HG03095 (cell line): ENCODE data around the gene TXNL4B.

Experiments
- ATAC-seq: cut with Tn5 transposase; IDR thresholded peaks from one replicate; pipeline ENCODE4 v1.9.1; 2021; ENCODE audit warnings: moderate library complexity; ENCODE audit not compliant: unreplicated experiment

Gene TXNL4B

DNA sequence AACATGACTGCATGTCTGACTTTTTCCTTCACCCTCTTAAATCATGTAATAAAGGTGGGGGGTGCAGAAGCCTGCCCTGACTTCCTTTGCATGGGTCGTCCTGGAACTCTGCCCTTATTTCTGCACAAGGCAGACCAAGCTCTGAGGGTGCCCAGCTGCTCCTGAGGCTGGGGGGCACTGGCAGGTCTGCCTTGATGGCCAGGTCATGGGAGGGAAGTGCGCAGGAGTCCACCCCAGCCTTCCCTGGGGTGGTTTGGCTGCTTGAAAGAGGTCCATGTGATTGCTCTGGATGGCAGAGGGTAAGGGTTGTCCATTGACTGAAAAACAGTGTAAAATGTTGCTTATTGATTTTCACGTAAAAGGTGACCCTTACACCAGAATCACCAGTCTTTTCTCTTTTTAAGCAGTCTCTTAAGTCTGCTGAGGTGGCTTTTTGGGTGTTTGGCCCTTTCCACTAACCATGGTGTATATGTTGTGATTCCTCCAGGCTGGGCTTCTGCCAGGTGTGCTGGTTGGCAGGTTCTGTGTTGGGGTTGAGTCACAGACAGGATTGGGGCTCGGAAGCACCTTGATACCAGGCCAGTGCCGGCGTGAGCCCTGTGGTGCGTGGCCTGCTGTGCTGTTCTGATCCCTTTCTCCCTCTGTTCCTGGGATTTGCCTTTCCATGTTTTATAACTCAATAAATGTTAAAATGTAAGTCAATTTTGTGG, 19.6 kb upstream of the TXNL4B start:
- no peak for ATAC-seq

DNA sequence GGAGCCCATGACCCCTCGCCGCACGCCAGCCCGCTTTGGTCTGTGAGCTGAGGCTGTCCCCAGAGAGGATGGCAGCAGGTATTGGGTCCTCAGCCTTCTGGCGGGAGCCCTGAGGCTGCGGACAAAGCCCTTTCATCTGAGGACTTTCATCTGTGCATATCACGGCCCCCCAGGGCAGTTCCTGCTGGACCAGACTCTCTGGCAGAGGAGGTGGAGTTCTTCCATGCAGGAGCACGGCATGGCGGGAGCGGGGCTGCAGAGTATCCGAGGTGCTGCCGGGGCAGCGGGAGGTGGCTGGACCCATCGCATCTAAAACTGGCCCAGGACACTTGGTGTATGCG, 19.0 kb upstream of the TXNL4B start:
- ATAC-seq: no peak

DNA sequence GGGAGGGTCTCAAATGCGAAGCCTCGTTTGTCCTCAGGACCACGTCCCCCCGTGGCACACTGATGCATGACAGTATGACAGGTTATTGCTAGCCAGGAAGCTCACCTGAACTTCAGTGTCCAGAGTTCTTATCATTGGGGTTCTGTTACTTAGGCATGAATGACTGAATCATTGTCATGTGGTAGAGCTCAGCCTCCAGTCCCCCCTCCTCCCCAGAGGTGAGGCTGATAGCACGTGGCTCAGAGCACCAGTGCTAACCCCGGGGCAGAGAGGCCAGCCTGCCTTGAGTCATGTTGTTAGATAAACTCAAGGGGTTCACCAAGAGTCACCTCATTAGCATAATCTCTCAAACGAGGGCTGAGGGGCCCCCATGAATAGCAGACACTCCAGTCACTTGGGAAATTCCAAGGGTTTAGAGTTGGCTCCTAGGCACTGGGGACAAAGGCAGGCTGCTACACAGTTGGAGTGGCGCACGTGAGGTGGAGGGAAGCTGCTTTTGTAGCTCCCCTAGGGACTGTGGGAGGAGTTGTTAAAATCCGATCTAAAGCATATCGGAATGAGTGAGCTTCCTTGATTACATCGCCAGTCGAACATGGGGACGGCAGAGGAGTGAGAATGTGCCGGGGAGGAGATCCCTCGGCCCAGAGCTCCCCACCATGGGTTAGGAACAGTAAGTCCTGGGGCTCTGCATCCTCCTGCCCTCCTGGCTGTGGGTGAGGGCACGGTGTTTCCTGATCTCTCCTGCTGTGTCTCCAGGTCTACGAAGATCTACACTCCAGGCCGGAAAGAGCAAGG, 18.4 kb upstream of the TXNL4B start:
- ATAC-seq: no peak

DNA sequence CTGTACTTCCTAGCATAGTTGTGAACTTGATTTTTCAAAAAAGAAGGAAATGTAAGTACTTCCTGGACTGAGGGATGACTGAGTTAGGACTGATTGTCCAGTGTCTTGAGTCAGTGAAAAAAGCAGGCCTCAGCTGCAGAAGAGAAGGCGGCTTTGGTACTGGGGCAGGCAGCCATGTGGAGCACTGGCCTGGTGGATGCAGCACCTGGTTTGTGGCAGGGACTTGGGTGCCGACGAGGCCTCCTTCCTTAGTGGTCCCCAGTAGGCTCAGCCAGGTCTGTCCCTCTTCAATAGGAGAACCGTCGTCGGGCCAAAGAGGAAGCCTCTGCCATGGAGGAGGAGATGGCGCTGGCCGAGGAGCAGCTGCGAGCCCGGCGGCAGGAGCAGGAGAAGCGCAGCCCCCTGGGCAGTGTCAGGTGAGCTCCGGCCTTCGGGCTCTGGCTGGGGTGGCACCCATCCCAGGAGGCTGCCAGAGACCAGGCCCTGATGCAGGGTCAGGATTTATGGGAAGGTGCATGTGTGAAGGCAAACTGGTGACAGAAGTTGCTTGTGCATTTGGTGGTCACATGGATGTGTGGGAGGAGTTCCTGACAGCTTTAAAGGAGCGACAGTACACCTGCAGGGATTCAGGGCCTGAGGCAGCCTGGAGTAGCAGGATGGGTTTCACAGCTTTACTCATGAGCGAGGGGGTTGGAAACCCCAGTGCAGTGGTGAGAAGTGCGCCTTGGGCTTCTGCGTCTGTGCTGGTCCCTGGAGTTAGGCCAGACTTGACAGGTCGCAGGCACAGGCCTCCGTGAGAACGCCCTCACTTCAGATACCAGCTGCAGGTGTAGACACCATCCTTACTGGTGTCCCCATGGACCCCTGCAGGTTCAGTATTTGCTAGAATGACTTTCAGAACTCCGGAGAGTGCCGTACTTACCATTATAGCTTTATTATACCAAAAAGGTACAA, 17.5 kb upstream of the TXNL4B start:
- ATAC-seq: no peak

DNA sequence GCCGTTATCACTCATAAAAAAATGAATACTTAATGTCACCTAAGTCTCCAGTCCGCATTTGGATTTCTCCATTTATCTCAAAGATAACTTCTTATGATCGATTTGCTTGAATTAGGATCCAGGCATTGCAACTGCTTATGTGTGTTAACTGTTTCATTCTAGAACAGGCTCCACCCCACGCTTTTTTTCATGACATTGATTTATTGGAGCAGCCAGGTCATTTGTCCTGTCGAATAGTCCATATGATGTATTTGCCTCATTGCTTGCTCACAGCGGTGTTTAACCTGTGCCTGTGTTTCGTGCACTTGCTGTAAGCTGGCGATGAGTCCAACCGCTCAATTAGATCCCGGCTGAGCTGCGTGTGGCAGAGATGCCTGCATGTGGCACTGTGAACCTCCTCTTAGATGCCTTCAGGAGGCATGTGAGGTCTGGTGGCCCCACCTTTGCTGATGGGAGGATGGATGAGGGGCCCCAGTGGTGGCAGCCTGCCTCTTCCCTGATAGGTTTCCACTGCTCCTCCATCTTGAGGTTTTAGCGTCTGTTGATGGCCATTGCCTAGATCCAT, 16.6 kb upstream of the TXNL4B start:
- no peak for ATAC-seq

DNA sequence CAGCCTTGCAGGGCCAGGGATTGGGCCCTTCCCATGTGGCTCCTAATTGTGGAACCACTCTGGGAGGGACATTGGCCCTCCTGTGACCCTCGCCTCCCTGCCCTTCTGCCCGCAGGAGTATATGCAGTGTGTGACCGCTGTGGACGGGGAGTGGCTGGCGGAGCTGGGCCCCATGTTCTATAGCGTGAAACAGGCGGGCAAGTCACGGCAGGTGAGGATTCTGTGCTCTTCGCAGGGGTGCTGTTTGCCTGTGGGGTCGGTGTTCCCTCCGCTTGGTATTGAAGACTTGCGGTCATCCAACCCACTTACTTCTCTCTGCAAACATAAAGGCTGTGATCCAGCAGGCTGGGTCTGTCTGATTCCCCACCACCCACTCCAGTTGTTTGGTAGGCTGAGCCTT, 15.9 kb upstream of the TXNL4B start:
- no peak for ATAC-seq

DNA sequence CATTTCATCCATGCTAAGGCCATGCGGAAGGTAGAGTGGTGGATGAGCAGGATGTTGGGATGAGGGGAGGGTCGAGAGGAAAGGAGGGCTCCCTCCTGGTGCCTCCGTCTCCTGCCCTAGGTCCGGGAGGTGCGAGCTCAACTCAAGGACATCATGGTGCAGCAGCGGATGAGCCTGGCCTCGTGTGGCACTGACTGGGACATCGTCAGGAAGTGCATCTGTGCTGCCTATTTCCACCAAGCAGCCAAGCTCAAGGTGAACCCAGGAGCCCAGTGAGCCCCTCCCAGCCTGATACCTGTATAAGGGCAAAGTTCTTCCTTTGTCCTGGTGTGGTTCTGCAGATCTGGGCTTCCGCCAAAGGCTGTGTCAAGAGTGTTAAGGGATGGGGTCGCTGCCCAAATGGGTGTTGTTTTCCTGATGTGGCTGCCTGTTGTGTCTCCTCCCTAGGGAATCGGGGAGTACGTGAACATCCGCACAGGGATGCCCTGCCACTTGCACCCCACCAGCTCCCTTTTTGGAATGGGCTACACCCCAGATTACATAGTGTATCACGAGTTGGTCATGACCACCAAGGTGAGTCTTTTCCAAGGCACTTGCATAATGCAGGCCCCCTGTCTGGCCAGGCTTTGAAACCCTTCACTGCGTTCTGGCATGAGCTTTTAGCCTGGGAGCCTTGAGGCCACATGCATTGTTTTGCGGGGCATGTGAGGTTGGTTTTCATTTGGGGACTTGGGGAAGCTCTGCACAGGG, 15.1 kb upstream of the TXNL4B start:
- ATAC-seq: no peak

DNA sequence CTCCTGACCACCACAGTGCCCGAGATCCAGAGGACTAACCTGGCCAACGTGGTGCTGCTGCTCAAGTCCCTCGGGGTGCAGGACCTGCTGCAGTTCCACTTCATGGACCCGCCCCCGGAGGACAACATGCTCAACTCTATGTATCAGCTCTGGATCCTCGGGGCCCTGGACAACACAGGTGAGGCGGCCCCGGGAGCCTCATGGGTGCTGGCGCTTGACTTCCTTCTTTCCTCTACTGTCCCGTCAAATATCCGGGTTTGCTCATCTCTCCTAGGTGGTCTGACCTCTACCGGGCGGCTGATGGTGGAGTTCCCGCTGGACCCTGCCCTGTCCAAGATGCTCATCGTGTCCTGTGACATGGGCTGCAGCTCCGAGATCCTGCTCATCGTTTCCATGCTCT, 14.0 kb upstream of the TXNL4B start:
- ATAC-seq: no peak

DNA sequence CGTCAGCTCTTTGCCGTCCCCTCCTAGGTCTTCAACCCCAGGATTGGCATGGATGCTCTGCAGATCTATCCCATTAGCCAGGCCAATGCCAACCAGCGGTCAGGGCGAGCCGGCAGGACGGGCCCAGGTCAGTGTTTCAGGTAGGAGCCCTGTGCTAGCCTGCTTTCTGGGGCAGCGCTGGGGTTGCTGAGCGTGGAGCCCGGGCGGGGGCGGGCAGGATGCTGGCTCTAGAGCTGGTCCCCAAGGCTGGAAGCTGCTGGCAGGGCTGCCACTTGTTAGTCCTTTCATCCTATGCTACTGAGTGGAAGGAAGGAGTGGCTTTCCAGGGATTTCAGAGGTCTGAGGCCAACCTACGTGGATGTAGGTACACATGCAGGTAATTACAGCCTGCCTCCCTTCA, 12.6 kb upstream of the TXNL4B start:
- no peak for ATAC-seq

DNA sequence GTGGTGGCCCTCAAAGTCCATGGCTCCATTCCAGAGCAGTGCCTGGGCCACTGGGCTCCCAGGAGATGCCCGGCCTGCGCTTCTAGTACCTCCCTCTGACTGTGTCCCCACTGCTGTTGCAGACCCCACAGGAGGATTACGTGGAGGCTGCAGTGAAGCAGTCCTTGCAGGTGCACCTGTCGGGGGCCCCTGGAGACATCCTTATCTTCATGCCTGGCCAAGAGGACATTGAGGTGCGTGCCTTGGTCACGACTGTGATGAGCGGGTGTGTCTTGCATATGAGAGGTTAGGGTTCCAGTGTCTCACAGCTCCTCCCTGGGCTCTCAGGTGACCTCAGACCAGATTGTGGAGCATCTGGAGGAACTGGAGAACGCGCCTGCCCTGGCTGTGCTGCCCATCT, 11.5 kb upstream of the TXNL4B start:
- no peak for ATAC-seq

DNA sequence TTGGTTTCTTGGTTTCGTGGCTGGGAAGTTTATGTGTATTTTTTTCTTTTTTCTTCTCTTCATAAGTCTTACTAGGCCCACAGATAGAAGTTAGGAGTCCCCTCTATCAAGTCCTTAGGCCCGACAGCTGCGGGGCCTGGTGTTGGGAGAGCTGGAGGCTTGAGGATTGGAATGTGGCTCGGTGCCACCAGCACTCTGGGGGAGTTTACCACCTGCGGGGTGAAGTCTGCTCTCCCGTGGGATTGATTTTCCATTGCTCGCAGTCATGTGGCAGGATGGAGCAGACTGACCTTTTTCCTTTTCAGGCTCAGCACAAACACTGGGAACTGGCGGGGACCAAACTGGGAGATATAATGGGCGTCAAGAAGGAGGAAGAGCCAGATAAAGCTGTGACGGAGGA, 7.8 kb upstream of the TXNL4B start:
- no peak for ATAC-seq

DNA sequence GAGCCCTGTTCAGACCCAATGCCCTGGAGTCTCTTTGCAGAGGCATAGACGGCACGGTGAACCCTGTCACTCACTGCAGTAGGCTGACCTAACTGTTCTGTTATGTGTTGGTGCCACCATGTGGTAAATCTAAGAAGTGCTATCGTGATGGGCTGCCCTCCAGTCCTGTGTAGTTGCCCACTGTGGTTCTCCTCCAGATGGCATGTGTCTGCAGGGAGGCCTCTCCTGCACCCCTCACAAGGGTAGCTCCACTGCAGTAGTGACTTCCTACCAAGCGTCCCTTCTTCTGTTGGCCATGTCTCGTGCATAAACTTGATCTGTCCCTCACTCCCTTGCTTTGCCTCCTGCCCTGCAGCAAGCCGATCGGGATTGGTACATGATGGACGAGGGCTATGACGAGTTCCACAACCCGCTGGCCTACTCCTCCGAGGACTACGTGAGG, 6.0 kb upstream of the TXNL4B start:
- no peak for ATAC-seq

DNA sequence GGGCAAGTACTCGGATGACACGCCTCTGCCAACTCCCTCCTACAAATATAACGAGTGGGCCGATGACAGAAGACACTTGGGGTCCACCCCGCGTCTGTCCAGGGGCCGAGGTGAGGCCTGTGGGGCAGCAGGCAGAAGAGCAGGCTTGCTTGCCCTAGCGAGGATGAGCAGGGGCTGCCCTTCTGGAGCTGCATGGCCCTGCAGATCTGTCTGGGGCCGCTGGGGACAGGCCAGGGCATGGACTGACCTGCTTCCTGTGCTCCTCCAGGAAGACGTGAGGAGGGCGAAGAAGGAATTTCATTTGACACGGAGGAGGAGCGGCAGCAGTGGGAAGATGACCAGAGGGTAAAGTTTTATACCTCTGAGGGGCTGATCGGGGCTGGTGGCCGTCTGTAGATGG, 5.5 kb upstream of the TXNL4B start:
- no peak for ATAC-seq

DNA sequence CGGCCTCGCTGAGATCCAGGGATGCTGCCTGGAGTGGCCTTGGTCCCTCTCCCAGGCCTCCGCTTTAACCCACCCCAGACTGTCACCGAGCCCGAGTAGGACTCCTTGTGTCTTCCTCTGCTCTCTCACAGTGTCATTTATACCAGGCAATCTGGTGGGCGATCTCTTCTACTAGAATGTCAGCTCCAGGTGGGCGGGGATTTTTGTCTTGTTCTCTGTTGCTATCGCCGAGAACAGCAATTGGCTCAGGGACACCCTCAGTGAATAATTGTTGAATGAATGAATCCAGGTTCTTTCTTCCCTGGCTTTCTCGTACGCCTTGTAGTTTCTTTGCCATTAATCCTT, 818 bp upstream of the TXNL4B start:
- no peak for ATAC-seq

DNA sequence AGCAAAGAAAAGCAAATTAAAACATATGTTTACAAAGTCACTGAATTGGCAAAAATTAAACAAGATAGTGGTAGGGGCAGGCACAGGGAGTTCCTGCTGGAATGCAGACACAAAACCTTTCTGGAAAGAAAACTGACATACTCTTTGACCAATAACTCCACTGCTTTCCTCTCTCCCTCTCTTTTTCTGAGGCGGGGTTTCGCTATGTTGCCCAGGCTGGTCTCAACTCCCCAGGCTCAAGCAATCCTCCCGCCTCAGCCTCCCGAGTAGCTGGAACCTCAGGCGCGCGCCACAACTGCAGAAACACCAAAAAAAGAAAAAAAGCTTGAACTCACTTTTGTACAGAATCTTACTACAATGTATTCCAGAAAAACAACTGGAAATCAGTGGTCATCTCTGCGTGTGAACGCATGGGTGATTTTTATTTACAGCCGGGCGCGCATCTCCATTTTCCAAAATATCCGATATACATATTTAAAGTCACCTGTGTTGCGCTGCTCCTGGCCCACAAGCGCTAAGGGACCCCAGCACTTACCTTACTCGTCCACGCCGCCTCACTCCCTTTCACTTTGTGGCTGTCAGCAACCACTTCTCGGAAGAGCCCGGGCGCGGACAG, 480 bp downstream of the TXNL4B start:
- no peak for ATAC-seq

DNA sequence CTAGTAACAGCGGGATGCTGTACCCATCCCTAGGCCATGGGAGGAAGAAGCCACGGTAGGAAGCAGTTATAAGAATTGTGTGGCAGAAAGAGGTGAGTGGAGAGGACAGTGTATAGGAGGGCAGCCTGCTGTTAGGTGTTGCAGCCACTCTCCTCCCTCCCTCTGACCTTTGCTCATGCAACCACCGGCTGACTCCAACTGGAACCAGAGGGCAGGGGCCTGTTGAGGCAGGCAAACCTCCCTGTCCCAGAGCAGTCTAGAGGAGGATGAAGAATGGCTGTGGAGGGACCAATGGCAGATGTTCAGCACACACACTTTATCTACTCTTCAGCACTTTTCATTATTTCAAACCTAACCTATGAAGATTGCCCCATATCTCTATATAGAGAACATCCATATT, 2.2 kb downstream of the TXNL4B start:
- ATAC-seq: no peak

DNA sequence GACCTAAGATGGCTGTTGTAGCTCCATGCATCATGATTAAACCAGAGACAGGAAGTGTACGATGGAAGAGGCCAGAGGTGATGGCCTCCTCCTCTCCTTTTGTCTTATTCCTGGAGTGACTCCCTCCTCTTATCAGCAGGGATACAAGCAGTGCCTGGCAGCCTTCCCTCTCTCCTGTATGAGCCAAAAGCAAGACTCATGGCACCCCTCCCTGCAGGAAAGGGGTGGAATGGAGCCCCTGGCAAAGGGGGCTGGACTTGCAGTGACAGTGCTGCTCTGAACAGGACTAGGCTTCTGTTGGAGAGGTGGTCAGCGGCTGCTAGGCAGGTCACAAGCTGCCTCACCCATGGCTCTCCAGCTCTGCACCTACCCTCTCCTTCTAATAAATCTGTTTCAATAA, 8.4 kb downstream of the TXNL4B start:
- no peak for ATAC-seq

DNA sequence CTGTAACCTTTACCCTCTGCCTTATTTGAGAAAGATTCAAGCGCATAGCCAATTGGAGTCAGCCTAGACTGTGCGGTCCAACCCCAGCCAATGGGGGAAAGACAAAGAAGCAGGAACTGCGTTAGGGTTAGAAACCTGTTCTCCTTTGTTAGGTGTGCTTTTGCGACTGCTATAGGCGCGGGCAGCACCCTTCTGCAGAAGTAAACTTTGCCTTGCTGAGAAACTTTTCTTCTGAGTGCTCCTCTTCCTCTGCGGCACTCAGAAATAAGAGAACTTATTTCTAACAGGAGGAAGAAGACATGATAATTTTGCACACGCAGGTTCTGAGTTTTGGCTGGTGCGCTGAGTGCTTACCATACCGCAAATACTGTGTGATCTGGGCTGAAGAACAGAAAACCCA, 9.0 kb downstream of the TXNL4B start:
- no peak for ATAC-seq

DNA sequence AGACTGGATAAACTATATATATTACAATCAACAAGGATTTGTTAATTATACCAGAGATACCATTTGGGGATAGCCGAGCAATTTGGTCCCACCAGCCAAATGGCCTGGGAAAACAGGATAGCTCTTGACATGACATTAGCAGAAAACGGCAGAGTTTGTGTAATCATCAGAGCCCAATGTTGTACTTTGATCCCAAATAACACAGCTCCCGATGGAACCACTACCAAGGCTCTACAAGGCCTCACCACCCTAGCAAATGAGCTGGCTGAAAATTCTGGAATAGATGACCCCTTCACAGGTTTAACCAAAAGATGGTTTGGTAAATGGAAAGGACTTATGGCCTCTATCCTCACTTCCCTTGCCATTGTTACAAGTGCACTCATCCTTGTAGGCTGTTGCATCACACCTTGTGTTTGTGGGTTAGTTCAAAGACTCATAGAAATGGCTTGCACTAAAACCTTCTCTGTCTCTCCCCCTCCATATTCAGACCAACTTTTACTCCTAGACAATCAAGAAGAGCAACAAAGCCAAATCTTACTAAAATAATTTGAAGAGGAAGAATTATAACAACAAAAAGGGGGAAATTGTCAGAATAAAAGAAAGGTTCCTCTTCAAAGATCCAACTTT, 9.5 kb downstream of the TXNL4B start:
- no peak for ATAC-seq
